HG02943 (cell line): ENCODE measurements around the gene OR2J3.
"Not testable (repeated sequence)": the region's sequence is repeated elsewhere in the genome, so short reads cannot be mapped to it uniquely, and the experiment has no call there.

ENCODE experiments used
- ATAC-seq: cut with Tn5 transposase; IDR thresholded peaks from one replicate; pipeline ENCODE4 v1.9.1; 2021; ENCODE audit warnings: mild to moderate bottlenecking, low read depth, moderate library complexity; ENCODE audit not compliant: unreplicated experiment

OR2J3 gene

GRCh38 chr6:29107758-29108157 lies at the start of gene OR2J3:
OR2J3 (plus strand) TSS chr6:29108058; CDS start chr6:29111891, 3,833 bp downstream.
- ATAC-seq, result no peak

GRCh38 chr6:29071831-29072723 lies 35.8 kb upstream of the OR2J3 start:
- ATAC-seq, result no peak

DNA sequence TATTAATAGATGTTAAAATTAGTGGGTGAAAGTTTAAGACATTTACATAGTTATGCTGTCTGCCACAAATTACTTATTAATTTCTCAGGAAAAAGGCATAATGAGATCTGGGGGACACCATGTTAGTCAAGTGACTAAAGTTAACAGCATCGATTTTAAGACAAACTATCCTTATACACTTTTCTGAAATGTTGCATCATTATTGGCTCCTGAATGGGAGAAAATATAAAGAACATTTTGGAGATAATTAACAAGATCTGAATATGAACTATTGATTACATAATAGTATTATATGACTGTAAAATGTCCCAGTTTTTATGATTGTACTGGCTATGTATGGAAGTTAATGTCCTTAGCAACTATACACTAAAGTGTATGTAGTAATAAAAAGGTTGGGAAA lies 28.7 kb upstream of the OR2J3 start:
- ATAC-seq, result no peak

DNA sequence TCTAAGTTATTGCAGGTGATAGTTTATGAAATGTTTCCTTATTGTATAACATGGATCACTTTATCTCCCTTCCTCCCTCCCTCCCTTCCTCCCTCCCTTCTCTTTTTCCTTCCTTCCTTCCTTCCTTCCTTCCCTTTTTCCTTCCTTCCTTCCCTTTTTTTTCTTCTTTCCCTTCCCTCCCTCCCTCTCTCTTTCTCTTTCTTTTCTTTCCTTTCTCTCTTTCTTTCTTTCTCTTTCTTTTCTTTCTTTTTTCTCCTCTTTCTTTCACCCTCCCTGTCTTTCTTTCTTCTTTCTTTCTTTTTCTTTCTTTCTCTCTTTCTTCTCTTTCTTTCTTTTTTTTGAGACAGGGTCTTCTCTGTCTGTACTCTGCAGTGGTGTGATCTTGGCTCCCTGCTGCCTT lies 26.5 kb upstream of the OR2J3 start:
- no peak for ATAC-seq

GRCh38 chr6:29082457-29082856 lies 25.4 kb upstream of the OR2J3 start:
- no peak for ATAC-seq

GRCh38 chr6:29087213-29087612 lies 20.6 kb upstream of the OR2J3 start, which contains the start of gene OR2B3:
OR2B3 (minus strand) TSS chr6:29087313; CDS start chr6:29087248, 65 bp downstream.
- ATAC-seq, result no peak

GRCh38 chr6:29092957-29093356 lies 14.9 kb upstream of the OR2J3 start:
- ATAC-seq, result no peak

- no peak for ATAC-seq
Observed at GRCh38 chr6:29097803-29098202, 10.1 kb upstream of the OR2J3 start.

GRCh38 chr6:29099190-29099589 lies 8.7 kb upstream of the OR2J3 start, which contains the start of gene OR2J1:
OR2J1 (plus strand) TSS chr6:29099490; CDS start chr6:29100943, 1,453 bp downstream.
- ATAC-seq, result no peak

DNA sequence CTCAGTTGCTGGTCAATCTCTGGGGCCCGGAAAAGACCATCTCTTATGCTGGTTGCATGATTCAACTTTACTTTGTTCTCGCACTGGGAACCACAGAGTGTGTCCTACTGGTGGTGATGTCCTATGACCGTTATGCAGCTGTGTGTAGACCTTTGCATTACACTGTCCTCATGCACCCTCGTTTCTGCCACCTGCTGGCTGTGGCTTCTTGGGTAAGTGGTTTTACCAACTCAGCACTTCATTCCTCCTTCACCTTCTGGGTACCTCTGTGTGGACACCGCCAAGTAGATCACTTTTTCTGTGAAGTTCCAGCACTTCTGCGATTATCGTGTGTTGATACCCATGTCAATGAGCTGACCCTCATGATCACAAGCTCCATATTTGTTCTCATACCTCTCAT lies 4.3 kb downstream of the OR2J3 start:
- no peak for ATAC-seq

DNA sequence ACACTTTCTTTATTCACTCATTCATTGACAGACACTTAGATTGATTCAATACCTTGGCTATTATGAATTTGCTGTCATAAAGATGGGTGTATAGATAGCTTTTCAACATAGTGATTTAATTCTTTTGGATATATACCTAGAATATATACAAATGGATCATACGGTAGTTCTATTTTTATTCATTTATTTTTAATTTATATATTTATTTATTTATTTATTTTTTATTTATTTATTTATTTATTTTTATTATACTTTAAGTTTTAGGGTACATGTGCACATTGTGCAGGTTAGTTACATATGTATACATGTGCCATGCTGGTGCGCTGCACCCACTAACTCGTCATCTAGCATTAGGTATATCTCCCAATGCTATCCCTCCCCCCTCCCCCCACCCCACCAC lies 7.1 kb downstream of the OR2J3 start:
- not testable (repeated sequence) for ATAC-seq

- ATAC-seq, result no peak
Observed at GRCh38 chr6:29129326-29130012, 21.6 kb downstream of the OR2J3 start.

GRCh38 chr6:29130644-29131043 lies 22.8 kb downstream of the OR2J3 start:
- no peak for ATAC-seq

DNA sequence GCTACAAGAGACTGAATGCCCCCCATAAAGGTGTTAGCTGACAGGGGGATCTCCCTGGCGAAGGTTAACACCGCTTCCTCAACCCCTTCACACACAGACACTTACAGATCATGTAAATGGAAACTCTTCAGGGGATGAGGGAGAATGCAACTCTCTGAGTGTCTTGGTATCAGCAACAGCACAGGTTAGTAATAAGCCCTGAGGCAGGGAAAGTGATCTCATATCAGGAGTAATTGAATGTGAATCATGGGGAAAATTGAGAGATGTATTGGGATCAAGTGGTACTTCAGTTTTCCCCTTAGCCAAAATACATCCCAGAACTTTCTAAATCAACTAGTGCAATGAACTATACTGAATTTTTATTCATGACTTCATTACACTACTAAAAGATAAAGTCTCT lies 23.8 kb downstream of the OR2J3 start:
- ATAC-seq, result no peak

DNA sequence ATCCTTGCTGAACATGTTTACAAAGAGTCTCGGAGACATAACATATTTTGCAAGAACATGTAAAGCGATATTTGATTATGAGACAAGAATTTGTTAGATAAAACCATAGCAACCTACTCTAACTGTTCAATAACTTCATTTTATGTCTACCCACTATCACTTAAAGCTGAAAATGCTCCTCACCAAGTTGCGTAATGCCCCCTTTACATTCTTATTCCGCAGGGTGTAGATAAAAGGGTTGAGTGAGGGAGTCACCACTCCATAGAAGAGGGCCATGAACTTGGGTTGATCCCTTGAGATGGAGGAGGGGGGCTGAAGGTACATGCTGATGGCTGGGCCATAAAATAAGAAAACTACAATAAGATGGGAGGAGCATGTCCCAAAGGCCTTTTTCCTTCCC lies 29.9 kb downstream of the OR2J3 start:
- no peak for ATAC-seq

DNA sequence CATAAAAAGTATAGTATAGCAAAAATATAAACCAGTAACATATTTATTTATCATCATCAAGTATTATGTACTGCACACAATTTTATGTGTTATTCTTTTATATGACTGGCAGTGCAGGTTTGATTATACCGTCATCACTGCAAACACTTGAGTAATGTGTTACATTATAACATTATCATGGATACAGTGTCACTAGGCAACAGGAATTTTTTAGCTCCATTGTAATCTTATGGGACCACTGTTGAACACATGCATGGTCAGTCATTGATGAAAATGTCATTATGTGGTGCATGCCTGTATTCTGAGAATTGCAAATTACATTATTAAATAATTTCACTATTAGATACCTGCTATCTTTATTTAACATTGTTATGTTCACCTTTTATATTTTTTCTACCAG lies 33.7 kb downstream of the OR2J3 start:
- no peak for ATAC-seq

DNA sequence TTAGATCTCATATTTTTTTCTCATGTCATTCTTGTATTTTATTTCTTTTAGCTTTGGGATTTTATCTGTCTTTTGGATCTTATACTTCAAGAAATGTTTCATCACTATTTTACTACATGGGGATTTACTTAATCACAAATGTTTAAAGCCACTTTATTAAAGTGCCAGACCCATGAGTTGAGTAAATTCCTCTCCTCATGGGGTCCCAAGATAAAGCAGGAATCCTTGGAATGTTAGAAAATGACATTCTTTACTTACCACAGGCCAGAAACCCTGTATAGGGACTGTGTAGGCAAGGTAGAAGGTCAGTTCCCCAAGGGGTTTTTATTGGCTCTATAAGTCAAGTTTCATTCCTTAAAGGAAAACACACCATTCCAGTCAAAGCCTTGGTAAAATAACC lies 34.5 kb downstream of the OR2J3 start:
- ATAC-seq, result no peak

GRCh38 chr6:29146179-29146578 lies 38.3 kb downstream of the OR2J3 start:
- ATAC-seq, result no peak

- ATAC-seq, result no peak
Observed at GRCh38 chr6:29147074-29147473, 39.2 kb downstream of the OR2J3 start.

DNA sequence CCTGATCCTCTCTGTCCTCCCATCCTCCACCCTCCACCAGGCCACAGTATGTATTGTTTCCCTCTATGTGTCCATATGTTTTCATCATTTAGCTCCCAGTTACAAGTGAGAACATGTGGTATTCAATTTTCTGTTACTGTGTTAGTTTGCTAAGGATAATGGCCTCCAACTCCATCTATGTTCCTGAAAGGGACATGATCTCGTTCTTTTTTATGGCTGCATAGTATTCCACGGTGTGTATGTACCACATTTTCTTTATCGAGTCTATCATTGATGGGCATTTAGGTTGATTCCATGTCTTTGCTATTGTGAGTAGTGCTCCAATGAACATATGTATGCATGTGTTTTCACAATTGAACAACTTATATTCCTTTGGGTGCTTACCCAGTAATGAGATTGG lies 41.6 kb downstream of the OR2J3 start:
- not testable (repeated sequence) for ATAC-seq

GRCh38 chr6:29153083-29153482 lies 45.2 kb downstream of the OR2J3 start:
- ATAC-seq, result no peak

- not testable (repeated sequence) for ATAC-seq
Observed at GRCh38 chr6:29155182-29155581, 47.3 kb downstream of the OR2J3 start.
